Measurements from ENCODE around the gene HECTD4.
"Not testable (repeated sequence)": the region's sequence is repeated elsewhere in the genome, so short reads cannot be mapped to it uniquely, and the experiment has no call there.

The HECTD4 gene

DNA sequence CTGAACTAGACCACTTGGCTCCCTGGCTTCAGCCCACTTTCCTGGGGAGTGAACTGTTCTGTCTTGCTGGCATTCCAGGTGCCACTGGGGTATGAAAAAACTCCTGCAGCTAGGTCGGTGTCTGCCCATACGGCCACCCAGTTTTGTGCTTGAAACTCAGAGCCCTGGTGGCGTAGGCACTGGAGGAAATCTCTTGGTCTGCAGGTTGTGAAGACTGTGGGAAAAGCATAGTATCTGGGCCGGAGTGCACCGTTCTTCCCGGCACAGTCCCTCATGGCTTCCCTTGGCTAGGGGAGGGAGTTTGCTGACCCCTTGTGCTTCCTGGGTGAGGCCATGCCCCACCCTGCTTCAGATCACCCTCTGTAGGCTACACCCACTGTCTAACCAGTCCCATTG is 223.1 kb downstream of the HECTD4 start:
- DNase-seq (ENCODE audit: low spot score), result no peak

GRCh38 chr12:112158461-112159145 is 223.6 kb downstream of the HECTD4 start:
- not testable (repeated sequence) for DNase-seq (ENCODE audit: low spot score)

DNA sequence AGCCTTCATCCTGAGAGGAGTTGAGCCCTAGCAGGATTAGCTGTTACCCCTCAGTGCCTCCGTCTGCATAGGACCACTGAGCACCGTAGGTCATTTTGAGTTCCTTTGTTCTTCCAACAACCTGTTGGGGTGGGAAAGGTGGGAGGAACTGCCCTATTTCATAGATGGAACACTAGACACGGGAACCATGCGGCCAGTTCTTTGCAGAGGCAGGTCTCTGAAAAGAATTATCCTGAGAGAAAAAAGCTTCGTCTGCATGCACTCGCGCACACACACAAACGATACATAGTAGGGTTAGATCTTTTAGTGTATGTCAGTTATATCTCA is 228.4 kb downstream of the HECTD4 start:
- DNase-seq (ENCODE audit: low spot score), result no peak

GRCh38 chr12:112153181-112153892 is 228.9 kb downstream of the HECTD4 start:
- no peak for DNase-seq (ENCODE audit: low spot score)

- no peak for DNase-seq (ENCODE audit: low spot score)
These were observed 230.3 kb downstream of the HECTD4 start for GRCh38 chr12:112151766-112152541.

GRCh38 chr12:112149596-112149995 is 232.6 kb downstream of the HECTD4 start:
- no peak for DNase-seq (ENCODE audit: low spot score)

- DNase-seq (ENCODE audit: low spot score), result no peak
These were observed 234.2 kb downstream of the HECTD4 start for GRCh38 chr12:112148031-112148513.

DNA sequence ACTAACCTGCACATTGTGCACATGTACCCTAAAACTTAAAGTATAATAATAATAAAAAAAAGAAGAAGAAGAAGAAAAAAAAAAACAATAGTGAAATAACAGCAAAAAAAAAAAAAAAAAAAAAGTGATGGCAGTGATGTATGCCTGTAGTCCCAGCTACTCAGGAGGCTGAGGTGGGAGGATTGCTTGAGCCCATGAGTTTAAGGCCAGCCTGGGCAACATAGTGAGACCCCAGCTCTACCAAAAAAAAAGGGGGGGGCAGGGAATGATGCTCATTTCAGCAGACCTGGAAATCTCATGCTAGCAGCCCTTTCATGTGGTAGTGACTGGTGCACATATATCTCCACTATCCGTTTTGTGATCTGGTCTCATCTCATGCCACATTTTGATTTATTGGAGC is 236.1 kb downstream of the HECTD4 start:
- no peak for DNase-seq (ENCODE audit: low spot score)

DNA sequence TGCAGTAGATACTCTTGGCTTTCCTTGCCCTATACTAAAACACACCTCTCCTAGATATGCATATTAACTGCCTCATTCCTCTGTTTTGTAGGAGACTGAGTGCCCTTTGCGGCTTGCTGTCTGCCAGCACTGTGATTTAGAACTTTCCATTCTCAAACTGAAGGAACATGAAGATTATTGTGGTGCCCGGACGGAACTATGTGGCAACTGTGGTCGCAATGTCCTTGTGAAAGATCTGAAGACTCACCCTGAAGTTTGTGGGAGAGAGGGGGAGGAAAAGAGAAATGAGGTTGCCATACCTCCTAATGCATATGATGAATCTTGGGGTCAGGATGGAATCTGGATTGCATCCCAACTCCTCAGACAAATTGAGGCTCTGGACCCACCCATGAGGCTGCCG is 241.5 kb downstream of the HECTD4 start:
- no peak for DNase-seq (ENCODE audit: low spot score)

GRCh38 chr12:112134731-112135130 is 247.5 kb downstream of the HECTD4 start:
- DNase-seq (ENCODE audit: low spot score), result no peak

DNA sequence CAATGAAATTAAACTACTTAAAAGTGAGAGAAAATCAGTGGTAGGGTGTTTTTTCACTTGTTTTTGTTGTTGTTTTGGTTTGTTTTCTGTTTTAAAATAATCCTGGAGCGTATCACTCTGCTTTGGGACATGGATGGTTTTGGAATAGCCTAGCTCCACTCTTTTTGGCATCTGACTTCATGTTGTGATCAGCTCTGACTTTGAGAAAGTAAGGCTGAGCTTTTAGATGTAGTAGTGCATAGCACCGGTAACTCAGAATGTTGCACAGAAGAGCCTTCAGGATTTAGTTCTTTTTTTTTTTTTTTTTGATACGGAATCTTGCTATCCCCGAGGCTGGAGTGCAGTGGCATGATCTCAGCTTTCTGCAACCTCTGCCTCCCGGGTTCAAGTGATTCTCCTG is 248.8 kb downstream of the HECTD4 start:
- DNase-seq (ENCODE audit: low spot score), result no peak

DNA sequence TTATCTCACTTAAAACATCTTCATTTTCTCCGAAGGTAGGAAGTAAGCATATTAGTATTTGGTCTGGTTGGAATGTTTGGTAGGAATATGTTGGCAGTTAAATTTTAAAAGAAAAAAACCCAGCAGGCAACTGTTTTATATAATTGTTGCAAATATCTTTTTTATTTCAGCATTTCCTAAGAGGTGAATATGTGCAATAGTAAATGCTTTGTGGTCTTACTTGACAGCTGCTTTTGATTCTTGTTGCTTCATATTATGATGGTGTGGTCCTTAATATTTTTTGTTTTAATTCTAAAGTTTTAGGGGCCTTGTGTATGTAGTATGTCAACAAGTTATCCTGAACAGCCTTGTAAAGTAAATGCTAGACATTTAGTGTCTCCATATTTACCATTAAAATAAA is 250.5 kb downstream of the HECTD4 start:
- no peak for DNase-seq (ENCODE audit: low spot score)

DNA sequence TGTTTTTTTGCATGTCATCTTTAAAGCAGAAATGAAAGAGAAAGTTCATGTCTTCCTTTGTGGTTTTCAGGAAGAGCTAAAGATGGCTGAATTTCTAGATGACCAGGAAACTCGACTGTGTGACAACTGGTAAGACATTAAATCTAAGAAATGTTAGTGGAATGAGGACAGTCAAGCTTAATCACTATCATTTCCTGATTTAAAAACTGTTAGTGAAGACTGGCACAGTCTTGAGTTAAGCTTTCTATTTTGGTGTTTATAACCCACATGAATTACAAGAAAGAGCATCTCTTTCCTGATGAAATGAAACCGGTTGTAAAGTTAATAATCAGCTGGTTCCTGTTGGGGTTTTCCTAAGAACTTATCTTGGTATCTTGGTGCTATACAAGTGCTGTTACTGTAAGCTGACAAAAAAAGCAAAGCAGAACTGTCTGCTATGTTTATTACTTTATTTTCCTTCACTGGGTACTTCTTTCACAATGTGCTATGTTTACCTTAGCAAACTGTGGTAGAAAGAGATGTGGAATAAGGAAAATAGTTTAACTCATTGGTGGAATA is 251.7 kb downstream of the HECTD4 start:
- peak; percentile 32 for DNase-seq (ENCODE audit: low spot score)

GRCh38 chr12:112126911-112127310 is 255.3 kb downstream of the HECTD4 start:
- DNase-seq (ENCODE audit: low spot score), result no peak

DNA sequence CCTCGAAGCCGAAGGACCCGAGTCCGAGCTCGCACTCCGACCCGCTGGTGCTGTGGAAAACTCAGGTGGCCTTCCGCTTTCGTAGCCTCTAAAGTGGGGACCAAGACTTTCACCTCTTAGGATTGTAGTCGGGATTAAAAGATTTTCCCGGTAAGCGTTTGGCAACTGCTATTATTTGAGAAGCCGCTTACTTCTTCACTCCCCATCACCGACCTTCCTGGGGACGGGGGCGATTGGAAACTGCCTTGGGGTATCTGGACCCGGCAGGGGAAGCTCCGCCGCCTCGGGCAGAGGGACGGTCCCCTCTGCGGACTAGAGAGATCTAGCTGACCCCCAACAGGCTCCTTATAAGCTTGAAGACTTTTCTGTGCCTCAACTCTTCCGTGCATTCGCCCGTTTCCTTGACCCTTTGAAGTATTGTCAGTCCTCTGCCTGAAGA is 256.2 kb downstream of the HECTD4 start:
- DNase-seq (ENCODE audit: low spot score), result no peak

DNA sequence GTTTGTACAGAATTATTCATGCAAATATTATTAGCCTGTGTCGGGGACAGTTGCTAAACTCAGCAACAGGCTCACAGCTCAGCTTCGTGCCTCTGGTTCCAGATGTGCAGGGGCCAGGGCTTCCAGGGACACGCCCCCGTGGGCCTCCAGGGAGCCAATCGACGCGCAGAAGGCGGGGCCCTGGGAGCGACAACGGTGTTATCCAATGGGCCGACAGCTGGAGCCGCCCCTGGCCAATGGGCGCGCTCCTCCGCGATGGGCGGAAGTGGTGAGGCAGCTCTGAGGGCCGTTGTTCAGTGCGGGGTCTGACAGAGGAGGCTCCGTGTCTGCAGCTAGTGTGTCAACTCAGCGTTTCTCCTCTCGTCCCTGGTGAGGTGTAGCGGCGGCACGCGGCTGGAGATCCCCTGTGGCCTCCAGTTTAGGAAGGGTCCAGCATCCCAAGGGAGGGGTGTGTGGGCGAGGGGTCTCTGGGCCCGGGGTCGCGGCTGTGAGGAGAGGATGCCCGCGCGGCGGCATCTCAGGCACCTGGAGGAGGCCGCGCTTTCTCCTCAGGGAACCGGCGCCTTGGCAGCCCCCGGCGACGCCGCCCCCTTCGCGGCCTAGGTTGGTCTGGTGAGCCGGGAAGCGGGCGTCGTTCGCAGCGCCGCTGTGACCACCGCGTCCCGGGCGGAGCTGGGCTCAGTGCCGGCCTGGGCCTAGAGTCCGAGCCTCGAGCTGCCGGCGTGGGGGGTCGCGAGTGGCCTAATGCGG is 256.8 kb downstream of the HECTD4 start, which contains the start of gene TRAFD1:
Gene TRAFD1 (plus strand): TSS at position 311 of the 750 bp plus-strand sequence. CDS start 4,963 bp downstream, outside the sequence.
- DNase-seq (ENCODE audit: low spot score), result peak; percentile 97

- DNase-seq (ENCODE audit: low spot score), result no peak
These were observed 257.3 kb downstream of the HECTD4 start for GRCh38 chr12:112124918-112125249.

GRCh38 chr12:112122823-112123690 is 259.2 kb downstream of the HECTD4 start:
- DNase-seq (ENCODE audit: low spot score), result no peak

DNA sequence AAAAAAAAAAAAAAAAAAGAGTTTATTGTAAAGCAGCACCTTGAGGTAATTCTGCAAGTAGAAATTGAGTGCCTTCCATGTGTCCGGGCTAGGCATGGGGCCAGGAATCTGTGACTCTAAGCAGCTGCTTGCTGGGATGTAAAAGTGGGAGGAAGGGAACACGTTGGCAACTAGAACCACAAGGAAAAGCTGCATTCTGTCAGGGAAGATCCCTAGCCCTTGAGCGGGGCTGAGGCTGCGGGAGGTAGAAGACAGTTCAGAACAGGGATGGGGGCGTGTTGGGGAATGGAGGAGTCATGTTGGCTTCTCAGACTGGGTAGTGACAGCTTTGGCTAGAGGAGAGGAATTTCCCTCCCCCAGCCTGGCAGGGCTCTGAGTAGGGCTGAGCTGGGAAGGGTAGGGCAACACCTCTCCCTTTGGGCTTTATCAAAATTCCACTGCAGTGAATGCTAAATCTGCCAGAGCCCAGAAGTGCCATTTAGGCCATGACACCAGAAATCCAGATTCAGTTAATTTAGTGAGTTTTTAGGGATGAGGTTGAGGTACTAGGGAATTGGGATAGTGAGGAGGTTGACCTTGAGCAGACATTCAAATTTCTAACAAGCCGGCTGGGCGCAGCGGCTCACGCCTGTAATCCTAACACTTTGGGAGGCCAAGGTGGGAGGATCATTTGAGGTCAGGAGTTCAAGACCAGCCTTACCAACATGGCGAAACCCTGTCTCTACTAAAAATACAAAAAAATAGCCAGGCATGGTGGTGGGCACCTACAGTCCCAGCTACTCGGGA is 260.3 kb downstream of the HECTD4 start:
- peak; percentile 41 for DNase-seq (ENCODE audit: low spot score)

- no peak for DNase-seq (ENCODE audit: low spot score)
These were observed 264.5 kb downstream of the HECTD4 start for GRCh38 chr12:112117685-112118084.

Data from globus pallidus (tissue), 1 donor.